ENCODE results near the gene ASTN2.

Gene ASTN2

DNA sequence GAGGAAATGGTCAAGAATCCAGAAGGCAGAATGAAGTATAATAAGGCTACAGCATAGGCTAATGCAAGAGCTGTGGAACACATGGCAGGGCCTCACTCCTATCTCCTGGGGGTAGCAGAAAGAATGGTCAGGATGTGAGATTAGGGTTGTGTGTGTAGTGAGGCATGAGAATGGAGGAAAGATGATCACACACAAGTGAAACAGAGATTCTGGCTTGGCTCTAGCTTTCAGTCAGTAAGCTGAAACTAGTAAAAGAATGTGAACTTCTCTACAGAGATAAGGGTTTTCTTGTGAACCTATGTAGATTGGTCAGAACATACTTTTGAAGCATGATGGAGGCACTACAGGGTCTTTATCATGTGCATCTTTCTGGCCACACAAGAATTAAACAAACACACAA lies 298.8 kb downstream of the ASTN2 start:
- no peaks in the 10 kb centered on the region for H3F3A ChIP-seq (ENCODE audit: insufficient read depth, low read length)
- H3K4me2 ChIP-seq (ENCODE audit: low read depth, low read length), result no peak overlapping the region
- H3K27ac ChIP-seq (ENCODE audit: low read length), result no peak overlapping the region

GRCh38 chr9:117114768-117115167 lies 300.1 kb downstream of the ASTN2 start:
- no peaks in the 10 kb centered on the region for H3K4me1 ChIP-seq (ENCODE audit: low read length)
- H3K4me3 ChIP-seq (ENCODE audit: low read length), result no peak overlapping the region
- H3K27ac ChIP-seq (ENCODE audit: low read length), result no peak overlapping the region
- no peaks in the 10 kb centered on the region for H3K36me3 ChIP-seq (replicated peaks; ENCODE audit: insufficient read depth, low read length)
- H3K9me2 ChIP-seq (replicated peaks; ENCODE audit: insufficient read depth, low read length), result no peaks in the 10 kb centered on the region
- H3K27me3 ChIP-seq (replicated peaks; ENCODE audit: insufficient read depth, low read length), result no peaks in the 10 kb centered on the region
- H3K9me3 ChIP-seq (replicated peaks; ENCODE audit: insufficient read depth, low read length), result no peaks in the 10 kb centered on the region
- no peaks in the 10 kb centered on the region for H3F3A ChIP-seq (ENCODE audit: insufficient read depth, low read length)
- H4K20me1 ChIP-seq (ENCODE audit: insufficient read depth, low read length), result no peaks in the 10 kb centered on the region
- no peak for TF ChIP-seq EZH2 (optimal IDR thresholded peaks at IDR 0.05; ENCODE audit: low read depth, low read length)
- TF ChIP-seq, protein P1, sequence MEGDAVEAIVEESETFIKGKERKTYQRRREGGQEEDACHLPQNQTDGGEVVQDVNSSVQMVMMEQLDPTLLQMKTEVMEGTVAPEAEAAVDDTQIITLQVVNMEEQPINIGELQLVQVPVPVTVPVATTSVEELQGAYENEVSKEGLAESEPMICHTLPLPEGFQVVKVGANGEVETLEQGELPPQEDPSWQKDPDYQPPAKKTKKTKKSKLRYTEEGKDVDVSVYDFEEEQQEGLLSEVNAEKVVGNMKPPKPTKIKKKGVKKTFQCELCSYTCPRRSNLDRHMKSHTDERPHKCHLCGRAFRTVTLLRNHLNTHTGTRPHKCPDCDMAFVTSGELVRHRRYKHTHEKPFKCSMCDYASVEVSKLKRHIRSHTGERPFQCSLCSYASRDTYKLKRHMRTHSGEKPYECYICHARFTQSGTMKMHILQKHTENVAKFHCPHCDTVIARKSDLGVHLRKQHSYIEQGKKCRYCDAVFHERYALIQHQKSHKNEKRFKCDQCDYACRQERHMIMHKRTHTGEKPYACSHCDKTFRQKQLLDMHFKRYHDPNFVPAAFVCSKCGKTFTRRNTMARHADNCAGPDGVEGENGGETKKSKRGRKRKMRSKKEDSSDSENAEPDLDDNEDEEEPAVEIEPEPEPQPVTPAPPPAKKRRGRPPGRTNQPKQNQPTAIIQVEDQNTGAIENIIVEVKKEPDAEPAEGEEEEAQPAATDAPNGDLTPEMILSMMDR (IDR thresholded peaks at IDR 0.05; ENCODE audit: low read length), result no peak
- TF ChIP-seq EZH2phosphoT487 (IDR thresholded peaks at IDR 0.05; ENCODE audit: low read length), result no peak
- no peak overlapping the region for H2AFZ ChIP-seq (ENCODE audit: low read length)
- no peak for DNase-seq
- H3K79me2 ChIP-seq (ENCODE audit: low read length), result no peaks in the 10 kb centered on the region
- H3K4me2 ChIP-seq (ENCODE audit: low read depth, low read length), result no peak overlapping the region
- H3K9ac ChIP-seq (ENCODE audit: low read length), result no peak overlapping the region

More for the DNA sequence above, 298.8 kb downstream of the ASTN2 start:
- Histone ChIP-seq H3K27me3 (replicated peaks; ENCODE audit: insufficient read depth, low read length) (no peaks in the 10 kb centered on the region), H3K36me3 (replicated peaks; ENCODE audit: insufficient read depth, low read length) (no peaks in the 10 kb centered on the region), H3K9ac (ENCODE audit: low read length) (no peak overlapping the region), H3K9me3 (replicated peaks; ENCODE audit: insufficient read depth, low read length) (no peaks in the 10 kb centered on the region), H3K4me1 (ENCODE audit: low read length) (no peaks in the 10 kb centered on the region), H3K4me3 (ENCODE audit: low read length) (no peak overlapping the region), H3K9me2 (replicated peaks; ENCODE audit: insufficient read depth, low read length) (no peaks in the 10 kb centered on the region), H4K20me1 (ENCODE audit: insufficient read depth, low read length) (no peaks in the 10 kb centered on the region), H2AFZ (ENCODE audit: low read length) (no peak overlapping the region), H3K79me2 (ENCODE audit: low read length) (no peaks in the 10 kb centered on the region)
- TF ChIP-seq, protein P1 (IDR thresholded peaks at IDR 0.05; ENCODE audit: low read length), result no peak
- TF ChIP-seq EZH2phosphoT487 (IDR thresholded peaks at IDR 0.05; ENCODE audit: low read length), result no peak
- DNase-seq, result peak; percentile 10

GRCh38 chr9:117104716-117105495 lies 310.0 kb downstream of the ASTN2 start:
- Histone ChIP-seq H3K27me3 (replicated peaks; ENCODE audit: insufficient read depth, low read length) (no peaks in the 10 kb centered on the region), H4K20me1 (ENCODE audit: insufficient read depth, low read length) (no peaks in the 10 kb centered on the region), H3K4me2 (ENCODE audit: low read depth, low read length) (no peak overlapping the region), H3K27ac (ENCODE audit: low read length) (no peak overlapping the region), H3F3A (ENCODE audit: insufficient read depth, low read length) (no peaks in the 10 kb centered on the region), H3K9me3 (replicated peaks; ENCODE audit: insufficient read depth, low read length) (no peaks in the 10 kb centered on the region), H3K9ac (ENCODE audit: low read length) (no peak overlapping the region), H3K79me2 (ENCODE audit: low read length) (no peaks in the 10 kb centered on the region), H3K36me3 (replicated peaks; ENCODE audit: insufficient read depth, low read length) (no peaks in the 10 kb centered on the region), H2AFZ (ENCODE audit: low read length) (no peak overlapping the region), H3K4me1 (ENCODE audit: low read length) (no peaks in the 10 kb centered on the region), H3K9me2 (replicated peaks; ENCODE audit: insufficient read depth, low read length) (no peaks in the 10 kb centered on the region), H3K4me3 (ENCODE audit: low read length) (no peak overlapping the region)
- TF ChIP-seq, protein P1 (IDR thresholded peaks at IDR 0.05; ENCODE audit: low read length), result no peak
- no peak for TF ChIP-seq EZH2phosphoT487 (IDR thresholded peaks at IDR 0.05; ENCODE audit: low read length)
- no peak for TF ChIP-seq EZH2 (optimal IDR thresholded peaks at IDR 0.05; ENCODE audit: low read depth, low read length)
- no peak for DNase-seq

Measured in MM.1S (cell line).